HG02973 (cell line): ENCODE data around the gene PCDHB10.
"Not testable (repeated sequence)": the region's sequence is repeated elsewhere in the genome, so short reads cannot be mapped to it uniquely, and the experiment has no call there.

Source experiments
- ATAC-seq: cut with Tn5 transposase; IDR thresholded peaks from one replicate; pipeline ENCODE4 v1.9.1; 2021; ENCODE audit warnings: moderate library complexity; ENCODE audit not compliant: unreplicated experiment

The PCDHB10 gene

DNA sequence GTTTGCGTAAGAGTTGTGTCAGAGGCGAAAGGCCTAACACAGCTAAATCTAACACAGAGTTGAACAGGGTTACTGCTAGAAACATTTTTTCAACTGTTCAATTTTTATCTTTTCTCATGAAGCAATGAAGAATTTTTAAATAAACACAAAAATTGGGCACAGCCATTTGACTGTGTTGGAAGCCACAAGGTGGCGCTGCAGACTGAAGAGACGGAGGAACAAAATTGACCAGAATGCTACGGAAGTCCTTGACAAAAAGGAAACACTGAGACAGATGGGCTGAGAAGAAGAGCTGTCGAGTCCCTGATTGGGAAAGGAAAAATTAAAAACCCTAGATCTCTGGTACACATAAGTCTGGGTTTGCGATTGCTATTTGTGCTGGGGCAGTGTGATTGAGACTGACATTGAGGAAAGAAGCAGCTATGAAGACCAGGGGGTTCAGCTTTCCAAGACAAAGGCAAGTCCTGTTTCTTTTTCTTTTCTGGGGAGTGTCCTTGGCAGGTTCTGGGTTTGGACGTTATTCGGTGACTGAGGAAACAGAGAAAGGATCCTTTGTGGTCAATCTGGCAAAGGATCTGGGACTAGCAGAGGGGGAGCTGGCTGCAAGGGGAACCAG, 5.1 kb upstream of the PCDHB10 start, which contains the start of gene PCDHB9:
Gene PCDHB9, plus strand, starts transcription at position 265 of the 616 bp plus-strand sequence. Its CDS starts 158 bp downstream, at position 423.
- ATAC-seq = no peak

DNA sequence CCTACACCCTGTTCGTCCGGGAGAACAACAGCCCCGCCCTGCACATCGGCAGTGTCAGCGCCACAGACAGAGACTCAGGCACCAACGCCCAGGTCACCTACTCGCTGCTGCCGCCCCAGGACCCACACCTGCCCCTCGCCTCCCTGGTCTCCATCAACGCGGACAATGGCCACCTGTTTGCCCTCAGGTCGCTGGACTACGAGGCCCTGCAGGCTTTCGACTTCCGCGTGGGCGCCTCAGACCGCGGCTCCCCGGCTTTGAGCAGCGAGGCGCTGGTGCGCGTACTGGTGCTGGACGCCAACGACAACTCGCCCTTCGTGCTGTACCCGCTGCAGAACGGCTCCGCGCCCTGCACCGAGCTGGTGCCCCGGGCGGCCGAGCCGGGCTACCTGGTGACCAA, 3.5 kb upstream of the PCDHB10 start:
- not testable (repeated sequence) for ATAC-seq

DNA sequence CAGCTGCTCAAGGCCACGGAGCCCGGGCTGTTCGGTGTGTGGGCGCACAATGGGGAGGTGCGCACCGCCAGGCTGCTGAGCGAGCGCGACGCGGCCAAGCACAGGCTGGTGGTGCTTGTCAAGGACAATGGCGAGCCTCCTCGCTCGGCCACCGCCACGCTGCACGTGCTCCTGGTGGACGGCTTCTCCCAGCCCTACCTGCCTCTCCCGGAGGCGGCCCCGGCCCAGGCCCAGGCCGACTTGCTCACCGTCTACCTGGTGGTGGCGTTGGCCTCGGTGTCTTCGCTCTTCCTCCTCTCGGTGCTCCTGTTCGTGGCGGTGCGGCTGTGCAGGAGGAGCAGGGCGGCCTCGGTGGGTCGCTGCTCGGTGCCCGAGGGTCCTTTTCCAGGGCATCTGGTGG, 3.0 kb upstream of the PCDHB10 start:
- ATAC-seq = not testable (repeated sequence)

DNA sequence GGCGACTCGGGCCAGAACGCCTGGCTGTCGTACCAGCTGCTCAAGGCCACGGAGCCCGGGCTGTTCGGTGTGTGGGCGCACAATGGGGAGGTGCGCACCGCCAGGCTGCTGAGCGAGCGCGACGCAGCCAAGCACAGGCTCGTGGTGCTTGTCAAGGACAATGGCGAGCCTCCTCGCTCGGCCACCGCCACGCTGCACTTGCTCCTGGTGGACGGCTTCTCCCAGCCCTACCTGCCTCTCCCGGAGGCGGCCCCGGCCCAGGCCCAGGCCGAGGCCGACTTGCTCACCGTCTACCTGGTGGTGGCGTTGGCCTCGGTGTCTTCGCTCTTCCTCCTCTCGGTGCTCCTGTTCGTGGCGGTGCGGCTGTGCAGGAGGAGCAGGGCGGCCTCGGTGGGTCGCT, 2.2 kb downstream of the PCDHB10 start:
- ATAC-seq = not testable (repeated sequence)

DNA sequence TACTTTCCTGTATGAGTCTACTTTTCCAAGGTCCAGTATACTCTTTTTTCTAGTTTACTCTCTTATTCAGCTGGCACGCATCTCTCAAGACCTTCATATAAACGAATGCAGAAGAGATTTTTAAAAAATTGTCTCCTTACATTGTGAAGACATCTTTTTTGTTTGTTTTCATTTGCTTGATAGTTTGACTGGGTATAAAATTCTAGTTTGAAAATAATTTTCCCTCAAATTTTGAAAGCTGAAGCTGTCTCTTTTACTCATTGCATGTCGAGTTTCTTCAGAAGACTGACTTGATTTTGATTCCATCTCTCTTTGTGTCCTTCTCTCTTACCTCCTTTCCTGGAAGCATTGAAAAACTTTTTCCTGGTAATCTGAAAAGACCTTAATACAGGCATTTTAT, 4.2 kb downstream of the PCDHB10 start:
- ATAC-seq = no peak

DNA sequence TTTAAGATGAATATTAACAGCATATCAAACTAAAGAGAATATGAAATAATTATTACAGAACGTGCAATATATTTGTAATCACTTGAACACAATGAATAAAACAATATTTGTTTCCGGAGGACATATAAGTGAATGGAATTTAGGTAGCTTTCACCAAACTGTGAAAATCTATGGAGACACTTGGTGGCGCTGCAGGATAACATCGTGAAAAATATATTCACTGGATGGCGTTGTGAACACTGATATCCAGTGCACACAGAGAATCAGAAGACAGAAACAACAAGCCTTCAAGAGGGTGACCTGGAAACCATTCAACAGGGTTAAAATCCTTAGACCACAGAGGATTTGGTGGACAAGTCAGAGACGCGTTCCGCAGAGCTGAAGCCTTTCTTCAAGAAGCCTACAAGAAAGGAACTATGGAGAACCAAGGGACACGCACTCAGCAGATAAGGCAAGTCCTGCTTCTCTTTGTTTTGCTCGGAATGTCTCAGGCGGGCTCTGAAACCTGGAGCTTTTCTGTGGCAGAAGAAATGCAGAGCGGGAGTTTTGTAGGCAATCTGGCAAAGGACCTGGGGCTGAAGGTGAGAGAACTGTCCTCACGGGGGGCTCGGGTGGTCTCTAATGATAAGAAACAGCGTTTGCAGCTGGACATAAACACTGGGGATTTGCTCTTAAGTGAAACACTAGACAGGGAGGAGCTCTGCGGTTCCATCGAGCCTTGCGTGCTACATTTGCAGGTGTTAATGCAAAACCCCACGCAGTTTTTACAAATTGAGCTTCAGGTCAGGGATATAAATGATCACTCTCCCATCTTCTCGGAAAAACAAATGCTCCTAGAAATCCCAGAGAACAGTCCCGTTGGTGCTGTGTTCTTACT, 7.4 kb downstream of the PCDHB10 start, which contains the start of gene PCDHB11:
Gene PCDHB11, plus strand, starts transcription at position 269 of the 877 bp plus-strand sequence. Its CDS starts 148 bp downstream, at position 417.
- ATAC-seq = no peak

DNA sequence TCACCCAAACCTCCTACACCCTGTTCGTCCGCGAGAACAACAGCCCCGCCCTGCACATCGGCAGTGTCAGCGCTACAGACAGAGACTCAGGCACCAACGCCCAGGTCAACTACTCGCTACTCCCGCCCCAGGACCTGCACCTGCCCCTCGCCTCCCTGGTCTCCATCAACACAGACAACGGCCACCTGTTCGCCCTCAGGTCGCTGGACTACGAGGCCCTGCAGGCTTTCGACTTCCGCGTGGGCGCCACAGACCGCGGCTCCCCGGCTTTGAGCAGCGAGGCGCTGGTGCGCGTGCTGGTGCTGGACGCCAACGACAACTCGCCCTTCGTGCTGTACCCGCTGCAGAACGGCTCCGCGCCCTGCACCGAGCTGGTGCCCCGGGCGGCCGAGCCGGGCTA, 9.0 kb downstream of the PCDHB10 start:
- ATAC-seq = not testable (repeated sequence)

DNA sequence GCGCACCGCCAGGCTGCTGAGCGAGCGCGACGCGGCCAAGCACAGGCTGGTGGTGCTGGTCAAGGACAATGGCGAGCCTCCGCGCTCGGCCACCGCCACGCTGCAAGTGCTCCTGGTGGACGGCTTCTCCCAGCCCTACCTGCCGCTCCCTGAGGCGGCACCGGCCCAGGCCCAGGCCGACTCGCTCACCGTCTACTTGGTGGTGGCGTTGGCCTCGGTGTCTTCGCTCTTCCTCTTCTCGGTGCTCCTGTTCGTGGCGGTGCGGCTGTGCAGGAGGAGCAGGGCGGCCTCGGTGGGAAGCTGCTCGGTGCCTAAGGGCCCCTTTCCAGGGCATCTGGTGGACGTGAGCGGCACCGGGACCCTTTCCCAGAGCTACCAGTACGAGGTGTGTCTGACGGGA, 9.5 kb downstream of the PCDHB10 start:
- ATAC-seq = not testable (repeated sequence)

DNA sequence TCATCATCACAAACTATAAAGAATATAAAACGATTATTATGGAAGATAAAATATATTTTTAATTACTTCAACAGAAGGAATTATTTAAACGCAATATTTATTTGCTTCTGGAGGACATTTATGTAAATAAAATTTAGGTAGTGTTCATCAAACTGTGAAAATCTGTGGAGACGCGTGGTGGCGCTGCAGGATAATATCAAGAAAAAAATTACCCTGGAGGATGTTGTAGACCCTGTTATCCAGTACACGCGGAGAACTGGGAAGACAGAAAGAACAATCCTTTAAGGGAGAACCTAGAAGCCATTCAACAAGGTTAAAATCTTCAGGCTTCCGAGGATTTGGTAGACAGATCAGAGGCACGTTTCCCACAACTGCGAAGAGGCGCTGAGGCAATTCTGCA, 16.3 kb downstream of the PCDHB10 start, which contains the start of gene PCDHB12:
Gene PCDHB12, plus strand, starts transcription at position 242 of the 400 bp plus-strand sequence. CDS start 189 bp downstream, outside the sequence.
- ATAC-seq = no peak

DNA sequence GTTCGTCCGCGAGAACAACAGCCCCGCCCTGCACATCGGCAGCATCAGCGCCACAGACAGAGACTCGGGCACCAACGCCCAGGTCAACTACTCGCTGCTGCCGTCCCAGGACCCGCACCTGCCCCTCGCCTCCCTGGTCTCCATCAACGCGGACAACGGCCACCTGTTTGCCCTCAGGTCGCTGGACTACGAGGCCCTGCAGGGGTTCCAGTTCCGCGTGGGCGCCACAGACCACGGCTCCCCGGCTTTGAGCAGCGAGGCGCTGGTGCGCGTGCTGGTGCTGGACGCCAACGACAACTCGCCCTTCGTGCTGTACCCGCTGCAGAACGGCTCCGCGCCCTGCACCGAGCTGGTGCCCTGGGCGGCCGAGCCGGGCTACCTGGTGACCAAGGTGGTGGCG, 18.1 kb downstream of the PCDHB10 start:
- ATAC-seq = not testable (repeated sequence)

DNA sequence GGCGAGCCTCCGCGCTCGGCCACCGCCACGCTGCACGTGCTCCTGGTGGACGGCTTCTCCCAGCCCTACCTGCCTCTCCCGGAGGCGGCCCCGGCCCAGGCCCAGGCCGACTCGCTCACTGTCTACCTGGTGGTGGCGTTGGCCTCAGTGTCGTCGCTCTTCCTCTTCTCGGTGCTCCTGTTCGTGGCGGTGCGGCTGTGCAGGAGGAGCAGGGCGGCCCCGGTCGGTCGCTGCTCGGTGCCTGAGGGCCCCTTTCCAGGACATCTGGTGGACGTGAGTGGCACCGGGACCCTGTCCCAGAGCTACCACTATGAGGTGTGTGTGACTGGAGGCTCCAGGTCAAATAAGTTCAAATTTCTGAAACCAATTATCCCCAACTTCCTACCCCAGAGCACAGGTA, 18.7 kb downstream of the PCDHB10 start:
- not testable (repeated sequence) for ATAC-seq

DNA sequence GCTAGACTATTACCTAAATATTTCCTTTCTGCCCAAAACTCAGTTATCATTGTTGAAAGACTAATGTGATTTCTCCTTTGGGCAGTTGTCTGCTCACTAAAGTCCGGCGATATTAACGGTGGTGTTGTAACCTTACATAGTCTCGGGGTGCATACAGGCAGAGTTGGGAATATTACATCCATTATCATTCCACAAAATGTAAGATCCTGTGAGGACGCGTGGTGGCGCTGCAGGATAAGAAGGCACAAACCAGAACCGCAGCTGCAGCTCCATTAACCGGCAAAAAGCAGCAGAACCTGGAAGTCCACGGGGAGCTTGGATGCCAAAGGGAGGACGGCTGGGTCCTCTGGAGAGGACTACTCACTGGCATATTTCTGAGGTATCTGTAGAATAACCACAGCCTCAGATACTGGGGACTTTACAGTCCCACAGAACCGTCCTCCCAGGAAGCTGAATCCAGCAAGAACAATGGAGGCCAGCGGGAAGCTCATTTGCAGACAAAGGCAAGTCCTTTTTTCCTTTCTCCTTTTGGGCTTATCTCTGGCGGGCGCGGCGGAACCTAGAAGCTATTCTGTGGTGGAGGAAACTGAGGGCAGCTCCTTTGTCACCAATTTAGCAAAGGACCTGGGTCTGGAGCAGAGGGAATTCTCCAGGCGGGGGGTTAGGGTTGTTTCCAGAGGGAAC, 21.6 kb downstream of the PCDHB10 start, which contains the start of gene PCDHB13:
Gene PCDHB13, plus strand, starts transcription at position 264 of the 684 bp plus-strand sequence. Its CDS starts 205 bp downstream, at position 469.
- not testable (repeated sequence) for ATAC-seq

DNA sequence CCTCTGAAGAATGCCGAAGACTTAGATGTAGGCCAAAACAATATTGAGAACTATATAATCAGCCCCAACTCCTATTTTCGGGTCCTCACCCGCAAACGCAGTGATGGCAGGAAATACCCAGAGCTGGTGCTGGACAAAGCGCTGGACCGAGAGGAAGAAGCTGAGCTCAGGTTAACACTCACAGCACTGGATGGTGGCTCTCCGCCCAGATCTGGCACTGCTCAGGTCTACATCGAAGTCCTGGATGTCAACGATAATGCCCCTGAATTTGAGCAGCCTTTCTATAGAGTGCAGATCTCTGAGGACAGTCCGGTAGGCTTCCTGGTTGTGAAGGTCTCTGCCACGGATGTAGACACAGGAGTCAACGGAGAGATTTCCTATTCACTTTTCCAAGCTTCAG, 22.4 kb downstream of the PCDHB10 start:
- not testable (repeated sequence) for ATAC-seq

DNA sequence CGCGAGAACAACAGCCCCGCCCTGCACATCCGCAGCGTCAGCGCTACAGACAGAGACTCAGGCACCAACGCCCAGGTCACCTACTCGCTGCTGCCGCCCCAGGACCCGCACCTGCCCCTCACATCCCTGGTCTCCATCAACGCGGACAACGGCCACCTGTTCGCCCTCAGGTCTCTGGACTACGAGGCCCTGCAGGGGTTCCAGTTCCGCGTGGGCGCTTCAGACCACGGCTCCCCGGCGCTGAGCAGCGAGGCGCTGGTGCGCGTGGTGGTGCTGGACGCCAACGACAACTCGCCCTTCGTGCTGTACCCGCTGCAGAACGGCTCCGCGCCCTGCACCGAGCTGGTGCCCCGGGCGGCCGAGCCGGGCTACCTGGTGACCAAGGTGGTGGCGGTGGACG, 23.4 kb downstream of the PCDHB10 start:
- ATAC-seq = not testable (repeated sequence)

DNA sequence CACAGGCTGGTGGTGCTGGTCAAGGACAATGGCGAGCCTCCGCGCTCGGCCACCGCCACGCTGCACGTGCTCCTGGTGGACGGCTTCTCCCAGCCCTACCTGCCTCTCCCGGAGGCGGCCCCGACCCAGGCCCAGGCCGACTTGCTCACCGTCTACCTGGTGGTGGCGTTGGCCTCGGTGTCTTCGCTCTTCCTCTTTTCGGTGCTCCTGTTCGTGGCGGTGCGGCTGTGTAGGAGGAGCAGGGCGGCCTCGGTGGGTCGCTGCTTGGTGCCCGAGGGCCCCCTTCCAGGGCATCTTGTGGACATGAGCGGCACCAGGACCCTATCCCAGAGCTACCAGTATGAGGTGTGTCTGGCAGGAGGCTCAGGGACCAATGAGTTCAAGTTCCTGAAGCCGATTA, 23.9 kb downstream of the PCDHB10 start:
- not testable (repeated sequence) for ATAC-seq

DNA sequence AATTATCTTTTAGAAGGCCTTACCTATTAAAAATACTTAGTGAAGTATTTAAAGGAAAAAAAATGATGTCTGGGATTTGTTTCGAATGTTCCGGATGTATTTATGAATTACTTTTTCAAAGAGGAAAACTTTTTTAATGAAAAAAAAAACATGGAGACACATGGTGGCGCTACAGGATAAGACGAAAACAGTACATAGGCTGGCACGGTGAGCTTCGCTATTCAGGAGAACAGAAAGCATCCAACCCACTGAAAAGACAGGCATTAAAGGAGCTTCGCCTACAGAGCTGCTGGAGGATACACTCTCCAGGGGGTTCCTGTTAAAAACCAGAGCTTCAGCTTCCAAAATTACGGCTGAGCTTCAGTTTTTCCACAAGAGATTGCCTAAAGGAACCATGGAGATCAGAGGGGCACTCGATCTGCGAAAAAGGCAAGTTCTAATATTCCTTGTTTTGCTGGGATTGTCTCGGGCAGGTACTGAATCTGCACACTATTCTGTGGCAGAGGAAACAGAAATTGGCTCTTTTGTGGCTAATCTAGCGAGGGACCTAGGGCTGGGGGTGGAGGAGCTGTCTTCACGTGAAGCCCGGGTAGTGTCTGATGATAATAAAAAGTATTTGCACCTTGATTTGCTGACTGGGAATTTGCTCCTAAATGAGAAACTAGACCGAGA, 31.1 kb downstream of the PCDHB10 start, which contains the start of gene PCDHB14:
Gene PCDHB14, plus strand, starts transcription at position 232 of the 672 bp plus-strand sequence. Its CDS starts 163 bp downstream, at position 395.
- ATAC-seq = no peak

DNA sequence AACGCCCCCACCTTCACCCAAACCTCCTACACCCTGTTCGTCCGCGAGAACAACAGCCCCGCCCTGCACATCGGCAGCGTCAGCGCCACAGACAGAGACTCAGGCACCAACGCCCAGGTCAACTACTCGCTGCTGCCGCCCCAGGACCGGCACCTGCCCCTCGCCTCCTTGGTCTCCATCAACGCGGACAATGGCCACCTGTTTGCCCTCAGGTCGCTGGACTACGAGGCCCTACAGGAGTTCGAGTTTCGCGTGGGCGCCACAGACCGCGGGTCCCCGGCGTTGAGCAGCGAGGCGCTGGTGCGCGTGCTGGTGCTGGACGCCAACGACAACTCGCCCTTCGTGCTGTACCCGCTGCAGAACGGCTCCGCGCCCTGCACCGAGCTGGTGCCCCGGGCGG, 32.7 kb downstream of the PCDHB10 start:
- ATAC-seq = not testable (repeated sequence)

DNA sequence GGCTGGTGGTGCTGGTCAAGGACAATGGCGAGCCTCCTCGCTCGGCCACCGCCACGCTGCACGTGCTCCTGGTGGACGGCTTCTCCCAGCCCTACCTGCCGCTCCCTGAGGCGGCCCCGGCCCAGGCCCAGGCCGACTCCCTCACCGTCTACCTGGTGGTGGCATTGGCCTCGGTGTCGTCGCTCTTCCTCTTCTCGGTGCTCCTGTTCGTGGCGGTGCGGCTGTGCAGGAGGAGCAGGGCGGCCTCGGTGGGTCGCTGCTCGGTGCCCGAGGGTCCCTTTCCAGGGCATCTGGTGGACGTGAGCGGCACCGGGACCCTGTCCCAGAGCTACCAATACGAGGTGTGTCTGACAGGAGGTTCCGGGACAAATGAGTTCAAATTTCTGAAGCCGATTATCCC, 33.3 kb downstream of the PCDHB10 start:
- not testable (repeated sequence) for ATAC-seq

DNA sequence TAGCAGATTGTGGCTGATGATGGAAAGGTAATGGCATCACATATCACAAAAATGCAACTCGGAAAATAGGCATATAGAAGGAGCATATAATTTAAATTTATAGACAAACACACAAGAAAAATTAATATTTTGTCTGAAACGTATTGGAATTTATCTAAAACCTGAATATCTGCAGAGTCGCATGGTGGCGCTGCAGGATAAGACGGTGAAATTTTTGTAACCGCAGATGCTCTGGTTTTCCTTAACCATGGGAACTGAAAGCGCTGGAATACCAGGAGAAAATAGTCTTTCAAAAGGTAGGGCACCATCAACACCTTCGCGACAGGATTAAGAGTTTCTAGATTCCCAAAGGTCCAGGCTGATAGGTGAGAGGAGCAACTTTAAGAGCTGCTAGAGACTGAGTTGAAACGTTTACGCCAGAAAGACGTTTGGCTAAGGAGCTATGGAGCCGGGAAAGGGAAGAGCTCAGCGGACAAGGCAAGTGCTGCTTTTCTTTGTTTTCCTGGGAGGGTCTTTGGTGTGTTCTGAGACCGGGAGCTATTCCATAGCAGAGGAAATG, 42.0 kb downstream of the PCDHB10 start:
- no peak for ATAC-seq

DNA sequence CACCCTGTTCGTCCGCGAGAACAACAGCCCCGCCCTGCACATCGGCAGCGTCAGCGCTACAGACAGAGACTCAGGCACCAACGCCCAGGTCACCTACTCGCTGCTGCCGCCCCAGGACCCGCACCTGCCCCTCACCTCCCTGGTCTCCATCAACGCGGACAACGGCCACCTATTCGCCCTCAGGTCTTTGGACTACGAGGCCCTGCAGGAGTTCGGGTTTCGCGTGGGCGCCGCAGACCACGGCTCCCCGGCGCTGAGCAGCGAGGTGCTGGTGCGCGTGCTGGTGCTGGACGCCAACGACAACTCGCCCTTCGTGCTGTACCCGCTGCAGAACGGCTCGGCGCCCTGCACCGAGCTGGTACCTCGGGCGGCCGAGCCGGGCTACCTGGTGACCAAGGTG, 43.8 kb downstream of the PCDHB10 start:
- not testable (repeated sequence) for ATAC-seq
